Measurements from ENCODE around the gene HSP90AB1. TPM values are rescaled to one million over a fixed set of nuclear protein-coding genes. Genes with fewer than 3 reads are reported as not detected.

Gene HSP90AB1
- total and polyA plus RNA-seq, 2 experiments from 2014 or later = 665 to 876 TPM

DNA sequence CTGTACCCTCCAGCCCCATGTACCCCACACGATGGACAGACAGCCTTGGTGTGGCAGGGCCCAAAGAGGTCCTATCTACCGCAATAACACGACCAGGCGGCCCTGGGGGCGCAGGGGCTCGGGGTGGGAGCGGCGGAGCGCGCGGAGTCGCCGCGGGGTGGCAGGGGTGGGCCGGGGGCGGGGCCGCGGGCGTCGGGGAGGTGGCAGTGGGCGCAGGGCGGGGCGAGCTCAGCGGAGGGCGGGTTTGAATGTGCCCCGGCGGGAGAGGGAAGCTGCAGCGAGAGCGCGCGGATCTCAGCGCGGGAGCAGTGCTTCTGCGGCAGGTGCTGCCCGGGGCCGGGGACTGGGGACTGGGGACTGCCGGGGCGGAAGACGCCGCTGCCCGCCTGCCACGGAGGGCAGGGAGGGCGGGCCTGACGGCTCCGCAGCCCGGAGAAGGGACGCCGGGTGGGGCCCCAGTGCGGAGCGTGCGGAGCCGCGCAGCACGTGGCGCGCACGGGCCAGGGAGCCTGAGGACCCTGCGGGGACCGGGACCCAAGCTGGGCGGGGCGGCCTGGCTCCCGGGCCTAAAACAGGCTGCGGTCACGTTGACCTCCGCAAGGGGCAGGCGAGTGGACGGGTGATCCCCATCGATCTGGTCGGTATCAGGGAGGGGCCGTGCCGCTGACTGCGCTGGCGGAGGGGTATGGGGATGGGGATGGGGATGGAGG lies 23.4 kb upstream of the HSP90AB1 start, which contains the start of gene SLC29A1:
Gene SLC29A1 (plus strand): TSS at position 277 of the 710 bp plus-strand sequence. CDS start 3,719 bp downstream, outside the sequence.
- Histone ChIP-seq H3K36me3 (no peaks in the 10 kb centered on the region), H3K4me3 (peak within 1 kb of the TSS; percentile 47), H3K27me3 (no peaks in the 10 kb centered on the region), H3K9me3 (ENCODE audit: low read depth) (no peaks in the 10 kb centered on the region), H3K4me1 (ENCODE audit: low read depth) (peaks cover 34% of the 10 kb centered on the region), H3K27ac (peak within 1 kb of the TSS; percentile 13)
- peak; percentile 39 to 87 for DNase-seq (ENCODE audit: low read depth in 1 of 2, low spot score in 1 of 2)
- TF ChIP-seq, protein P1, sequence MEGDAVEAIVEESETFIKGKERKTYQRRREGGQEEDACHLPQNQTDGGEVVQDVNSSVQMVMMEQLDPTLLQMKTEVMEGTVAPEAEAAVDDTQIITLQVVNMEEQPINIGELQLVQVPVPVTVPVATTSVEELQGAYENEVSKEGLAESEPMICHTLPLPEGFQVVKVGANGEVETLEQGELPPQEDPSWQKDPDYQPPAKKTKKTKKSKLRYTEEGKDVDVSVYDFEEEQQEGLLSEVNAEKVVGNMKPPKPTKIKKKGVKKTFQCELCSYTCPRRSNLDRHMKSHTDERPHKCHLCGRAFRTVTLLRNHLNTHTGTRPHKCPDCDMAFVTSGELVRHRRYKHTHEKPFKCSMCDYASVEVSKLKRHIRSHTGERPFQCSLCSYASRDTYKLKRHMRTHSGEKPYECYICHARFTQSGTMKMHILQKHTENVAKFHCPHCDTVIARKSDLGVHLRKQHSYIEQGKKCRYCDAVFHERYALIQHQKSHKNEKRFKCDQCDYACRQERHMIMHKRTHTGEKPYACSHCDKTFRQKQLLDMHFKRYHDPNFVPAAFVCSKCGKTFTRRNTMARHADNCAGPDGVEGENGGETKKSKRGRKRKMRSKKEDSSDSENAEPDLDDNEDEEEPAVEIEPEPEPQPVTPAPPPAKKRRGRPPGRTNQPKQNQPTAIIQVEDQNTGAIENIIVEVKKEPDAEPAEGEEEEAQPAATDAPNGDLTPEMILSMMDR (IDR thresholded peaks at IDR 0.05; ENCODE audit: low read depth, low read length) = no peak

DNA sequence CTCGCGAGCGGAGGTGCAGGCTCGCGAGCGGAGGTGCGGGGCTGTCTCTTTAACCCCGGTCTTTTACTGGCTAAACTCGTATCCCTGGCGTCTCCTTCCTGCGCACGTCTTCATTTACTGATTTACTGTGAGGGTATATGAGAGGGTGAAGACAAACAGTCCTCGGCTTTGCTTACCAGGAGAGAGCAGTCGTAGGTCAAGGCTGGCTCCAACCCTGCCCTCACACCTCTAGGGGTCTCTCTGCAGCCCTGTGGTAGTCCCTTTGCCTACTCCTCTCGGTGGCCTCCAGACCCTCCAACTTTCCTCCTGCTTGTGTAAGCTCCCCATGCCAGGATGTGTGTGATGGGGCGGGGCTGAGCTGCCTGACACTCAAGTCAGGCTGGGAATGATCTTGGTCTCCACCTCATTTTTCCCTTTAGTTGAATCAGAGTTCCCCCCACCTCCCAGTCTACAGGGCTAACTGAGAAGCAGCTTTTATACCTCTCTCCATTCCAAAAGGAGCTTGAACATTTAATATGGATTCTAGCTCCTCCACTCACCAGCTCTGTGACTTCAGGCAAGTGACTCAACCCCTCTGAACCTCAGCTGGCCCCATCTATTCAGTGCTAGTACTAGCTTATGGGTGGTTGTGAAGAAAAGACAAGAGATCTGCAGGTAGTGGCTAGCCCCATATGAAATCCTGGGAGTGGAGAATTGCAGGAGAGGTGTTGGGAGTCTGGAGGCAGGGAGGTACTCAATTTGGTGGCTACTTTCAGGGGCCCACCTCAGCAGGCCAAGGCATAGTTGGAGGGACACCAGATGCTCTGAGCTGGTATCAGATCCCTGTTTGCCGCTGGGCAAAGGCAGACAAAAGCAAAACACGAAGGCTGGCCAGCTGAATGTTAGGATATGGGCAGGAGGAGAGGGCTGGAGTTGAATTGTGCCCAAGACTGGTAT lies 22.6 kb upstream of the HSP90AB1 start:
- no peaks in the 10 kb centered on the region for H3K36me3 ChIP-seq
- TF ChIP-seq, protein P1 (IDR thresholded peaks at IDR 0.05; ENCODE audit: low read depth, low read length) = no peak
- DNase-seq (ENCODE audit: low read depth in 1 of 2, low spot score in 1 of 2) = peak; percentile 16 to 39
- no peaks in the 10 kb centered on the region for H3K27me3 ChIP-seq
- H3K4me3 ChIP-seq = peak overlapping the region; percentile 47
- H3K4me1 ChIP-seq (ENCODE audit: low read depth) = peaks cover 36% of the 10 kb centered on the region
- no peak overlapping the region for H3K27ac ChIP-seq
- H3K9me3 ChIP-seq (ENCODE audit: low read depth) = no peaks in the 10 kb centered on the region

DNA sequence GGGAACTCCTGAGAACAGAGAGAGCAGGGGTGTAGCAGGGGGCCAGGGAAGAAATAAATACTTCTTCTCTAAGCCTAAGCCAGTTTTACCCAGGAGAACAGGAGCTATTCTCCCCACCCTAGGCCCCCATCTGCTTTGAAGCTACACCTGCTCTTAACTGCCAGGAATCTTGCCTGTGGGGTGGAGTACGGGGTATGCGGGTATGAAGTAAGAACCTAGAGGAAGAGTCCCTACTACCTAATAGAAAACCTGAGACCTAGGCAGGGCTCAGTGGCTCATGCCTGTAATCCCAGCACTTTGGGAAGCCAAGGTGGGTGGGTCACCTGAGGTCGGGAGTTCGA lies 22.0 kb upstream of the HSP90AB1 start:
- TF ChIP-seq, protein P1 (IDR thresholded peaks at IDR 0.05; ENCODE audit: low read depth, low read length) = no peak
- Histone ChIP-seq H3K4me3 (no peak overlapping the region), H3K27ac (no peak overlapping the region), H3K27me3 (no peaks in the 10 kb centered on the region), H3K36me3 (no peaks in the 10 kb centered on the region), H3K9me3 (ENCODE audit: low read depth) (no peaks in the 10 kb centered on the region), H3K4me1 (ENCODE audit: low read depth) (peaks cover 36% of the 10 kb centered on the region)
- no peak for DNase-seq (ENCODE audit: low read depth in 1 of 2, low spot score in 1 of 2)

DNA sequence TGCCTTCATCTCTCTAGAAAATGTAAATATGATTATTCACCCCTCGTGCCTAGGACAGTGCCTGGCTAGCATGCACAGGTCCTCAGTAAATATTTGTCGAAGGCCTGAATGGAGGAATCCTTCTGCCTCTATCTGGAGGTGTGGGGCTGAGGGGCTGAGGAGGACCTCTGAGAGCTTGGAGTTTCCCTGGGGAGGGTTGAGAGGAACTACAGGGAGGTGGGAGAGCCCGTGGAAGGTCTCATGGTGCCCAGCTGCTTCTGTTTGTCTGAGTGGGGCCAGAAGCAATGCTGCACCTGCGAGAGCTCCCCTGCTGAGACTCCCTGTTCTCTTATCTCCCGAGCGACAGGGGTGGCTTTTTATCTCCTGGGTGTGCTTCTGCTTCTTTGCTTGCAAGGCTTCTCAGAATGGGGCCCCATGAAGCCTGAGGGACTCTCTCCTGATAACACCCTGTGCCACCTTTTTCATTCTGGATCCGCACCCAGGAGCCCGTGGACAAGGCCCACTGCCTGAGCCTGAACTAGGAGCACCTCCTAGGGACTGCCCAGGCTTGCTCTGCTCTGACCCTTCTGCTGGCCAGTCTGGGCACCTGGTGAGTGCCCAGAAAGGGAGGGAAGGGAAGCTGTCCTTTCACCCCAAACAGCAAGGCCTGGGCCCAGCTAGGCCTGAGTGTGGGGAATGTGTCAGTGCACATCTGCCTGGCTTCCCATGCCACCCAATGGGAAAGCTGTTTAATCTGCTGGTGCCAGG lies 21.1 kb upstream of the HSP90AB1 start:
- no peaks in the 10 kb centered on the region for H3K9me3 ChIP-seq (ENCODE audit: low read depth)
- H3K36me3 ChIP-seq = peaks cover 1% of the 10 kb centered on the region
- peak overlapping the region; percentile 85 for H3K27ac ChIP-seq
- H3K4me1 ChIP-seq (ENCODE audit: low read depth) = peaks cover 36% of the 10 kb centered on the region
- H3K4me3 ChIP-seq = no peak overlapping the region
- TF ChIP-seq, protein P1 (IDR thresholded peaks at IDR 0.05; ENCODE audit: low read depth, low read length) = no peak
- no peak for DNase-seq (ENCODE audit: low read depth in 1 of 2, low spot score in 1 of 2)
- H3K27me3 ChIP-seq = no peaks in the 10 kb centered on the region

All from cardiac muscle cell (in vitro differentiated cells and primary cell).